ENCODE data around the gene SLC6A17.

The SLC6A17 gene

GRCh38 chr1:110189181-110189580 lies 38.9 kb downstream of the SLC6A17 start:
- no peak for DNase-seq (ENCODE audit: low read depth)
- no peak overlapping the region for H3K4me3 ChIP-seq (ENCODE audit: low read depth, low read length)
- no peak for TF ChIP-seq CTCF (IDR thresholded peaks at IDR 0.05; ENCODE audit: low read depth, low read length, missing control alignments)

GRCh38 chr1:110190282-110190929 lies 40.1 kb downstream of the SLC6A17 start:
- DNase-seq (ENCODE audit: low read depth): no peak
- no peak overlapping the region for H3K4me3 ChIP-seq (ENCODE audit: low read depth, low read length)
- TF ChIP-seq CTCF (IDR thresholded peaks at IDR 0.05; ENCODE audit: low read depth, low read length, missing control alignments): no peak

- DNase-seq (ENCODE audit: low read depth): no peak
- H3K4me3 ChIP-seq (ENCODE audit: low read depth, low read length): no peak overlapping the region
- TF ChIP-seq CTCF (IDR thresholded peaks at IDR 0.05; ENCODE audit: low read depth, low read length, missing control alignments): no peak
Measured at GRCh38 chr1:110192541-110192940, 42.2 kb downstream of the SLC6A17 start.

- no peak for TF ChIP-seq CTCF (IDR thresholded peaks at IDR 0.05; ENCODE audit: low read depth, low read length, missing control alignments)
- no peak overlapping the region for H3K4me3 ChIP-seq (ENCODE audit: low read depth, low read length)
- no peak for DNase-seq (ENCODE audit: low read depth)
Measured at GRCh38 chr1:110195196-110195595, 44.9 kb downstream of the SLC6A17 start.

- peak; percentile 21 for DNase-seq (ENCODE audit: low read depth)
- TF ChIP-seq CTCF (IDR thresholded peaks at IDR 0.05; ENCODE audit: low read depth, low read length, missing control alignments): peak; percentile 94
- no peak overlapping the region for H3K4me3 ChIP-seq (ENCODE audit: low read depth, low read length)
Measured at GRCh38 chr1:110196917-110197765, 46.8 kb downstream of the SLC6A17 start.

- no peak for TF ChIP-seq CTCF (IDR thresholded peaks at IDR 0.05; ENCODE audit: low read depth, low read length, missing control alignments)
- DNase-seq (ENCODE audit: low read depth): no peak
- no peak overlapping the region for H3K4me3 ChIP-seq (ENCODE audit: low read depth, low read length)
Measured at GRCh38 chr1:110197905-110198629, 47.8 kb downstream of the SLC6A17 start.

Data from GM12864 (cell line).